ENCODE measurements around the gene POC1A. TPM values are rescaled to one million over a fixed set of nuclear protein-coding genes. Genes with fewer than 3 reads are reported as not detected.
"Not testable (repeated sequence)": the region's sequence is repeated elsewhere in the genome, so short reads cannot be mapped to it uniquely, and the experiment has no call there.

POC1A gene
- total RNA-seq, 1 donor from 2014 or later: 4.7 TPM

DNA sequence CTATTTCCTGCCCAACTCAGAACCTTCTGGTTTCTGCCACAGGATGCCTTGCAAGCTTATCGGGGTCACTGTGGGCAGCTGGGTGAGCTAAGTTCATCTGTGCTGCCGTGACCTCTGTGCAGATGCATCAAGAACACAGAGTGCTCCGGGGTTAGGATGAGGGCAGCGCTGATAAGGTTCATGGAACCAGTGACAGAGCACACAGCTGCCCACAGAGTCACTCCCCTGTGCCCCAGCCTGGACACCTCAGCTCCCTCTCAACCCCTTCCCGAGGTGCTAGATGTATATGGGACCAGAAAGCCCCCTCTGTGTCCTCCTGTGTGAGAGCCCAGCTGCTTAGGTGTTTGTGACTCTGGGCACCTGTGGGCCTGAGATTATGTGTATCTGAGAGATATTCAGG is 28.0 kb upstream of the POC1A start:
- peaks cover 4% of the 10 kb centered on the region for H3K27me3 ChIP-seq (ENCODE audit: control insufficient read depth, insufficient read depth, low read length)
- H3K4me3 ChIP-seq (ENCODE audit: low read depth, low read length): no peak overlapping the region
- no peak for DNase-seq (ENCODE audit: low read depth)
- H3K36me3 ChIP-seq (ENCODE audit: control insufficient read depth, insufficient read depth, low read length): no peaks in the 10 kb centered on the region
- no peak for TF ChIP-seq CTCF (IDR thresholded peaks at IDR 0.05; ENCODE audit: insufficient read depth, low read length, poor library complexity, severe bottlenecking)

DNA sequence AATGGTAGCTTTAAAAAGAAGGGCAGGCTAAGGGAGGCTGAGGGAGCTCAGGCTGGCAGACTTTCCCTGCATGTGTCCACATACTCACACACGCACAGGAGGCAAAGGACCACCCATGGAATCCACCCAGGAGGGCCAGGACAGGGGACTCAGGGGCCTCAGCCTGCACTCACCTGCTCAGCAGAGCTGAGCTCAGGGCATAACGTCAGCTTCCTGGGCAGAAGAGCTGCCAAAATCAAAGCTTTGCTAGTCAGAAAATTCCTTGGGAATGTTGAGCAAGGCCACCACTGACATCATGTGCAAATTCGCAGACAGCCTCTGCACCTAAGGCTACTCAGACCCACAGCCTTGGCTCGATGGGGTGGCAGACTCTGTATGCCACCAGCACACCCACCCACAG is 27.3 kb upstream of the POC1A start:
- DNase-seq (ENCODE audit: low read depth): no peak
- H3K36me3 ChIP-seq (ENCODE audit: control insufficient read depth, insufficient read depth, low read length): no peaks in the 10 kb centered on the region
- TF ChIP-seq CTCF (IDR thresholded peaks at IDR 0.05; ENCODE audit: insufficient read depth, low read length, poor library complexity, severe bottlenecking): no peak
- no peak overlapping the region for H3K4me3 ChIP-seq (ENCODE audit: low read depth, low read length)
- H3K27me3 ChIP-seq (ENCODE audit: control insufficient read depth, insufficient read depth, low read length): peaks cover 4% of the 10 kb centered on the region

DNA sequence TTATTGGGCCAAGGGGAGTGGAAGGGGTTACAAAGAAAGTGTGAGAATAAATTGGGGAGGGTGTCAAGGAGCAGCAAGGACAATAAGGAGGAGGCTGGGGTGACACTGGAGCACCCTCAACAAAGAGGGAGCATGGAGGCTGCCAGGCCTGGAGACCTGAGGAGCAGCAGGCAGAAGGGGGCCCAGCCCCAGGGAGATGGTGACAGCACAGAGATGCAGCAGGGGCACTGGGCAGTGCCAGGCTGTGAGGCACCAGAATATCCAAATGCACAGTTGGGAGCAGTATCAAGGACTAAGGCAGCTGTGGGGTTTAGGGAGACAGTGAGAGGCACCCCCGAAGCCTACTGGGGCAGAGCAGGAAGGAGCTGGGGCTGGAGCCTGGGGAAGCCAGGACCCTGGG is 24.3 kb upstream of the POC1A start:
- no peak for DNase-seq (ENCODE audit: low read depth)
- no peaks in the 10 kb centered on the region for H3K36me3 ChIP-seq (ENCODE audit: control insufficient read depth, insufficient read depth, low read length)
- H3K27me3 ChIP-seq (ENCODE audit: control insufficient read depth, insufficient read depth, low read length): peaks cover 4% of the 10 kb centered on the region
- no peak overlapping the region for H3K4me3 ChIP-seq (ENCODE audit: low read depth, low read length)
- TF ChIP-seq CTCF (IDR thresholded peaks at IDR 0.05; ENCODE audit: insufficient read depth, low read length, poor library complexity, severe bottlenecking): no peak

DNA sequence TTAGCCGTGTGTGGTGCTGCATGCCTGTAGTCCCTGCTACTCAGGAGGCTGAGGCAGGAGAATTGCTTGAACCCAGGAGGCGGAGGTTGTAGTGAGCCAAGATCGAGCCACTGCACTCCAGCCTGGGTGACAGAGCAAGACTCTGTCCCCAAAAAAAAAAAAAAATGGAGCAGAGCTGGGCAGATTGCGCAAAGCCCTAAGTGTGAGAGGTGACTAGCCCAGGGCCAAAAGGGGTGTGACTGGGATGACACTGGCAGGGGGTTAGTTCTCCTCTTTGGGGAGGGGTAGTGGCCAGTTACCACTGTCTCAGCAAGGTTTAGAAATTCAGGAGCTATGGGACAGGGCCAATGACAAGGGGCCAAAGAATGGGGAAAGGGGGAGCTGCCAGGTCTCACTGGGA is 23.9 kb upstream of the POC1A start:
- H3K36me3 ChIP-seq (ENCODE audit: control insufficient read depth, insufficient read depth, low read length); H3K27me3 ChIP-seq (ENCODE audit: control insufficient read depth, insufficient read depth, low read length); DNase-seq (ENCODE audit: low read depth); H3K4me3 ChIP-seq (ENCODE audit: low read depth, low read length): not testable (repeated sequence)

DNA sequence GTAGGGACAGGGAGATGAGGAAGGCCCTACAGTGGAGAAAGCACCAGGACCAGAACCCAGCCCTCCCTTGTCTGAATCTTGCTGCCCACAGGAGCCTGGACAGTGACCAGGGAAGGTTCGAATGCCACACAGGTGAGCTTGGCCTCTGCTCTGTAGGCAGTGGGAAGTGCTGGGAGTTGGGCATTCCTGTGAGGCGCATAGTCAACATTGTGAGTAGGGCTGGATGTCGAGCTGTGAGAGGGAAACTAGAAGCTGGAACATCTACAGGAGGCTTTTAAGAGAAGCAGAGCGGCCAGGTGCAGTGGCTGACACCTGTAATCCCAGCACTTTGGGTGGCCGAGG is 23.4 kb upstream of the POC1A start:
- peaks cover 4% of the 10 kb centered on the region for H3K27me3 ChIP-seq (ENCODE audit: control insufficient read depth, insufficient read depth, low read length)
- no peak overlapping the region for H3K4me3 ChIP-seq (ENCODE audit: low read depth, low read length)
- DNase-seq (ENCODE audit: low read depth): no peak
- no peak for TF ChIP-seq CTCF (IDR thresholded peaks at IDR 0.05; ENCODE audit: insufficient read depth, low read length, poor library complexity, severe bottlenecking)
- H3K36me3 ChIP-seq (ENCODE audit: control insufficient read depth, insufficient read depth, low read length): no peaks in the 10 kb centered on the region

GRCh38 chr3:52176951-52177700 is 22.9 kb upstream of the POC1A start:
- Histone ChIP-seq H3K36me3 (ENCODE audit: control insufficient read depth, insufficient read depth, low read length) (no peaks in the 10 kb centered on the region), H3K27me3 (ENCODE audit: control insufficient read depth, insufficient read depth, low read length) (peaks cover 4% of the 10 kb centered on the region), H3K4me3 (ENCODE audit: low read depth, low read length) (no peak overlapping the region)
- no peak for TF ChIP-seq CTCF (IDR thresholded peaks at IDR 0.05; ENCODE audit: insufficient read depth, low read length, poor library complexity, severe bottlenecking)
- DNase-seq (ENCODE audit: low read depth): no peak
